Fibroblast of lung (primary cell): ENCODE data around the gene CRYBA4. TPM values are rescaled to one million over a fixed set of nuclear protein-coding genes. Genes with fewer than 3 reads are reported as not detected.

Experiments used
- DNase-seq, 2 donors: peaks; one replicate each; pipeline versions ENCODE4 v3.0.0 to v3.0.0-alpha.2; 2010; ENCODE audit warnings: low read depth in 2 of 2
- H2AFZ ChIP-seq: 2 replicates; pipeline ENCODE4 v1.5.1; 2012; ENCODE audit warnings: low read length, control low read depth, inconsistent platforms
- H3K27ac ChIP-seq: 2 replicates; pipeline ENCODE4 v1.5.1; 2011; ENCODE audit warnings: low read length, control low read depth; ENCODE audit not compliant: insufficient read depth
- H3K27me3 ChIP-seq: 2 replicates; pipeline ENCODE4 v1.5.1; 2011; ENCODE audit warnings: mild to moderate bottlenecking, low read length; ENCODE audit not compliant: control insufficient read depth, insufficient read depth
- H3K36me3 ChIP-seq: 2 replicates; pipeline ENCODE4 v1.5.1; 2011; ENCODE audit warnings: low read length; ENCODE audit not compliant: control insufficient read depth, insufficient read depth
- H3K4me1 ChIP-seq: 2 replicates; pipeline ENCODE4 v1.5.1; 2011; ENCODE audit warnings: low read length; ENCODE audit not compliant: control insufficient read depth, insufficient read depth; ENCODE audit errors: extremely low read depth
- H3K4me2 ChIP-seq: 2 replicates; pipeline ENCODE4 v1.5.1; 2011; ENCODE audit warnings: low read length, control low read depth; ENCODE audit not compliant: insufficient read depth; ENCODE audit errors: extremely low read depth
- H3K4me3 ChIP-seq, 4 experiments: fragments of 200-600 bp in 1 of 4; sonication (generic) in 1 of 4; replicated peaks in 1 of 4; 2 replicates each; pipeline ENCODE4 v1.5.1; 2011 to 2016; ENCODE audit warnings: low read length in 4 of 4, low read depth in 3 of 4, mild to moderate bottlenecking in 3 of 4, control low read depth in 2 of 4, inconsistent platforms in 1 of 4, mixed read lengths in 1 of 4; ENCODE audit not compliant: insufficient read depth in 1 of 4; ENCODE audit errors: control extremely low read depth in 1 of 4
- H3K79me2 ChIP-seq: 2 replicates; pipeline ENCODE4 v1.5.1; 2012; ENCODE audit warnings: mild to moderate bottlenecking, low read length, inconsistent platforms; ENCODE audit not compliant: control insufficient read depth, insufficient read depth
- H3K9ac ChIP-seq: 2 replicates; pipeline ENCODE4 v1.5.1; 2011; ENCODE audit warnings: mild to moderate bottlenecking, low read length, control low read depth; ENCODE audit not compliant: insufficient read depth
- H3K9me3 ChIP-seq: 2 replicates; pipeline ENCODE4 v1.5.1; 2012; ENCODE audit warnings: low read depth, low read length; ENCODE audit not compliant: control insufficient read depth, insufficient read depth
- H4K20me1 ChIP-seq: 2 replicates; pipeline ENCODE4 v1.5.1; 2011; ENCODE audit warnings: low read length; ENCODE audit not compliant: control insufficient read depth, insufficient read depth; ENCODE audit errors: extremely low read depth
- EZH2 ChIP-seq: IDR thresholded peaks from 2 replicates; pipeline ENCODE4 v1.5.1; 2012; ENCODE audit warnings: low read length, control low read depth, mild to moderate bottlenecking; ENCODE audit errors: missing control alignments
- polyA minus RNA-seq: library from RNA; depleted of rRNA, polyadenylated mRNA; stranded (reverse); fragments of >200 nt; gene quantifications from 2 replicates; pipeline ENCODE4 v1.2.3, GENCODE V29; 2011; ENCODE audit warnings: low replicate concordance
- polyA plus RNA-seq, 2 donors: library from polyadenylated mRNA; depleted of rRNA in 1 of 2; stranded (reverse) in 1 of 2; unstranded in 1 of 2; fragments of >200 nt; gene quantifications; 2 replicates each; pipeline ENCODE4 v1.2.1, GENCODE V29; 2011 to 2012; ENCODE audit warnings: missing spikeins in 1 of 2
- total RNA-seq: library from RNA; depleted of rRNA; stranded (reverse); fragments of >200 nt; gene quantifications from 2 replicates; pipeline ENCODE4 v1.2.1, GENCODE V29; 2014
- TF ChIP-seq, protein P1 (sequence below), 2 donors: IDR thresholded peaks in 1 of 2; conservative IDR thresholded peaks in 1 of 2; 1 replicate in 1 of 2; 2 replicates in 1 of 2; pipeline ENCODE4 v1.5.1; 2011 to 2012; ENCODE audit warnings: low read length in 2 of 2, control low read depth in 1 of 2, inconsistent platforms in 1 of 2, low read depth in 1 of 2, mild to moderate bottlenecking in 1 of 2

Gene CRYBA4
- not detected in 2 replicates for total RNA-seq
- polyA plus RNA-seq: not detected in 2 replicates
- not detected in 2 replicates for polyA plus RNA-seq (2012)
- not detected in 2 replicates for polyA minus RNA-seq

DNA sequence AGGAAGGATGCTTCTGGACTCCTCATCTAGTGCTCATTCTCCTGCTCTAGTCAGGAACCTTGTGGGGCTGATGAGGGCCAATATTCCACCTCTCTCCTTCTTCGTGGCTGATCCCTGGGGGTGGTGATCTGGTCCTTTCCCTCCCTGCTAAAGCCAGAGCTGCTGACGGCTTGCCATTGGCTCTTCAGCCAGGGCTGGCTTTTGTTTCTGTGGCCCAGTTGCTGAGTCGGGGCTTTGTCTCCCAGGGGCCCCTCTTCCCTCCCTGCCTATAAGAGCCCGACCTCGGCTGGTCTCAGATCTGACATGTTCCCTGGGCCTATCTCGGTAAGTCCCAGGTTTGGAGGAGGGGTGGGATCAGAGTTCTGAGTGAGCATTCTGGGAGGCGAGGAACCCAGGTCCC, at the start of gene CRYBA4:
Gene CRYBA4, plus strand, starts transcription at position 301 of the 400 bp plus-strand sequence. CDS start 634 bp downstream, outside the sequence.
- no peak within 1 kb of the TSS for H3K27ac ChIP-seq
- H3K36me3 ChIP-seq: no peaks in the 10 kb centered on the region
- peaks cover 5% of the 10 kb centered on the region for H3K4me1 ChIP-seq
- no peaks in the 10 kb centered on the region for H3K9me3 ChIP-seq
- no peak within 1 kb of the TSS for H3K4me3 ChIP-seq
- no peak within 1 kb of the TSS for H3K4me2 ChIP-seq
- DNase-seq: no peak
- peaks cover 6% of the 10 kb centered on the region for H3K27me3 ChIP-seq
- H2AFZ ChIP-seq: no peak within 1 kb of the TSS
- H3K9ac ChIP-seq: no peak within 1 kb of the TSS
- H3K79me2 ChIP-seq: no peaks in the 10 kb centered on the region
- no peaks in the 10 kb centered on the region for H4K20me1 ChIP-seq
- TF ChIP-seq, protein P1, sequence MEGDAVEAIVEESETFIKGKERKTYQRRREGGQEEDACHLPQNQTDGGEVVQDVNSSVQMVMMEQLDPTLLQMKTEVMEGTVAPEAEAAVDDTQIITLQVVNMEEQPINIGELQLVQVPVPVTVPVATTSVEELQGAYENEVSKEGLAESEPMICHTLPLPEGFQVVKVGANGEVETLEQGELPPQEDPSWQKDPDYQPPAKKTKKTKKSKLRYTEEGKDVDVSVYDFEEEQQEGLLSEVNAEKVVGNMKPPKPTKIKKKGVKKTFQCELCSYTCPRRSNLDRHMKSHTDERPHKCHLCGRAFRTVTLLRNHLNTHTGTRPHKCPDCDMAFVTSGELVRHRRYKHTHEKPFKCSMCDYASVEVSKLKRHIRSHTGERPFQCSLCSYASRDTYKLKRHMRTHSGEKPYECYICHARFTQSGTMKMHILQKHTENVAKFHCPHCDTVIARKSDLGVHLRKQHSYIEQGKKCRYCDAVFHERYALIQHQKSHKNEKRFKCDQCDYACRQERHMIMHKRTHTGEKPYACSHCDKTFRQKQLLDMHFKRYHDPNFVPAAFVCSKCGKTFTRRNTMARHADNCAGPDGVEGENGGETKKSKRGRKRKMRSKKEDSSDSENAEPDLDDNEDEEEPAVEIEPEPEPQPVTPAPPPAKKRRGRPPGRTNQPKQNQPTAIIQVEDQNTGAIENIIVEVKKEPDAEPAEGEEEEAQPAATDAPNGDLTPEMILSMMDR (conservative IDR thresholded peaks at IDR 0.05 in 1 of 2, IDR thresholded peaks at IDR 0.05 in 1 of 2; ENCODE audit: low read depth in 1 of 2, low read length in 2 of 2): no peak
- TF ChIP-seq EZH2: no peak

DNA sequence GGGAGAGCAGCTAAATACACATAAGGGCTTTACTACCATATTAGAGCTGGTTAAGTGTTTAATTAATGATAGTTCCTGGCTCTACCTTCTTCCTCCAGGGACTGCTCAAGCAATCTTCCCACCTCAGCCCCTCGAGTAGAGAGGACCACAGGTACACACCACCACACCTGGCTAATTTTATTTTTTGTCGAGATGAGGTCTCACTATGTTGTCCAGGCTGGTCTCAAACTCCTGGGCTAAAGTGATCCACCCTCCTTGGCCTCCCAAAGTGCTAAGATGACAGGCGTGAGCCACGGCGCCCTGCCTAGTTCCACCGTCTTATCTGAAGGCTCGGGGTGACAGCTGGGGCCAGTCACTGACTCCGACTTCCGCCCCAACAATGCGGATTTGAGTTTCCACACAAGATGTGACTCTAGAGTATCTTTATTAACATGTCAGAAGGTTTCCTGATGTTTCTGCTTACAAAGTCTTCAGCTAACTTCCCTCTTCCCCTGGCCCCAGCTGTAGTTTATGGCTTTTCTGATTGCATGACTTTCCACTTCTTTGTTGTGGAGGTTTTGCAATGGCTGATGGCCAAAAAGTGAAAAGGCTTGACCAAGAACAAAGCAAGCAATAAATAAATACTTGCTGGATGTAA, 48.6 kb upstream of the CRYBA4 start:
- Histone ChIP-seq H3K9ac (no peak overlapping the region), H4K20me1 (no peaks in the 10 kb centered on the region), H2AFZ (no peak overlapping the region), H3K36me3 (no peaks in the 10 kb centered on the region), H3K4me1 (no peaks in the 10 kb centered on the region), H3K9me3 (no peaks in the 10 kb centered on the region), H3K79me2 (peaks cover 1% of the 10 kb centered on the region), H3K4me3 (no peak overlapping the region), H3K27ac (no peak overlapping the region), H3K4me2 (no peak overlapping the region), H3K27me3 (no peaks in the 10 kb centered on the region)
- DNase-seq: peak; percentile 21 to 56
- TF ChIP-seq EZH2: no peak
- TF ChIP-seq, protein P1 (conservative IDR thresholded peaks at IDR 0.05 in 1 of 2, IDR thresholded peaks at IDR 0.05 in 1 of 2; ENCODE audit: low read depth in 1 of 2, low read length in 2 of 2): no peak

DNA sequence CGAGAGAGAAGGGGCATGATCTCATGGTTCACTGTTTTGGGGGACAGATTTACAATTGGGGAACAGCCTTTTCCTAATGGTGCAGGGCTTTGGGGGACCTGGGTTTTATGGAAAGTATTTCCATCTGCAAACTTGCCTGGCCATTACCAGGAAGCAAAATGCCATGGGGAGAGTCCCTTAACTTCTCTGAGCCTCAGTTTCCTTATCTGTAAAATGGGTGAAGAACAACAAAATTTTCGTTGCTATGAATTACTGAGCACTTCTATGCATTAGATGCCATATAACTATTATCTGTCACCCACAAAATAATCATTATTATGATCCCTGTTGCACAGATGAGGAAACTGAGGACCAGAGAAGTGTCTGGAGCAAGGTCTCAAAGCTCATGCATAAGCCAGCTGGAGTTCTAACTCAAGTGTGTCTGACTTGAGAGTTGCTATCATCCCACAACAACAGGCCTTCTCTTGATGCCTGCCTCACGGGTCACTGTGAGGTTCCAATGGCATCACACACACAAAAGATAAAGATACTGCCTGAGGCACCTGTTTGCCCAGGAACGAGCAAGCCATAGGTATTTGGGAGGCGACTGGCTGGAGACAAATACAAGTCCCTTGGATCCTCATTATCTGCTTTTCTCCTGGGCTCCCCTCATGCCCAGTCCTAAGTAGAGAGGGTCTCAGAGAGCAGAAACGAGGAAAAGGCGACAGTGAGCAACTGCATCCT, 47.6 kb upstream of the CRYBA4 start:
- Histone ChIP-seq H3K27ac (no peak overlapping the region), H4K20me1 (no peaks in the 10 kb centered on the region), H3K4me1 (no peaks in the 10 kb centered on the region), H2AFZ (no peak overlapping the region), H3K4me2 (no peak overlapping the region), H3K4me3 (no peak overlapping the region), H3K27me3 (no peaks in the 10 kb centered on the region), H3K36me3 (no peaks in the 10 kb centered on the region), H3K9me3 (no peaks in the 10 kb centered on the region), H3K79me2 (peaks cover 2% of the 10 kb centered on the region), H3K9ac (no peak overlapping the region)
- TF ChIP-seq, protein P1 (conservative IDR thresholded peaks at IDR 0.05 in 1 of 2, IDR thresholded peaks at IDR 0.05 in 1 of 2; ENCODE audit: low read depth in 1 of 2, low read length in 2 of 2): no peak
- TF ChIP-seq EZH2: no peak
- no peak for DNase-seq
